HL-60/S4 treated with retinoic acid at 250 ng/mL for 4 days and 3 days (cell line): Measurements from ENCODE around the gene SLC35D1.

Source experiments
- in situ Hi-C: fragments of 300-500 bp; cut with MboI; formaldehyde crosslinking; loops from 2 replicates; pipeline ENCODE4 v1.7.0; 2022; ENCODE audit warnings: low sequenced_read_pairs

The SLC35D1 gene

DNA sequence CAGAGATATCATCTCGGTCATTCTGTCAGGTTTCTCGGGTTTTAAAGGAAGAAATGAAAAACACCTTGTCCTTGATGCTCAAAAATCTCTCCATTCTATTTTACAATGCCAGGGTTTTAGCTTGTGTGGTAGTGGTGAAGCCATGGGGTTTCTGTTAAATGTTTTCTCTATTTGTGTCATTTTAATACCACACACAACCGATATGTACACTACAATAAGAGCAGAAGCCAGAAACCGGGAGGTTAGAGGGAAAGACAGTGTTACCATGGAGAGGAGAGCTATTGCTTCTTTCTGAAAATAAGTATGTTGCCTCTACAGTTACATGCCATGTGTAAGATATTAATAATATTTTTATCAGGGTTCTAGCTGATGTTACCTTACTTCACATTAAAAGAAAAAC, 2.8 kb downstream of the SLC35D1 start:
- in situ Hi-C loops: no loop called here

DNA sequence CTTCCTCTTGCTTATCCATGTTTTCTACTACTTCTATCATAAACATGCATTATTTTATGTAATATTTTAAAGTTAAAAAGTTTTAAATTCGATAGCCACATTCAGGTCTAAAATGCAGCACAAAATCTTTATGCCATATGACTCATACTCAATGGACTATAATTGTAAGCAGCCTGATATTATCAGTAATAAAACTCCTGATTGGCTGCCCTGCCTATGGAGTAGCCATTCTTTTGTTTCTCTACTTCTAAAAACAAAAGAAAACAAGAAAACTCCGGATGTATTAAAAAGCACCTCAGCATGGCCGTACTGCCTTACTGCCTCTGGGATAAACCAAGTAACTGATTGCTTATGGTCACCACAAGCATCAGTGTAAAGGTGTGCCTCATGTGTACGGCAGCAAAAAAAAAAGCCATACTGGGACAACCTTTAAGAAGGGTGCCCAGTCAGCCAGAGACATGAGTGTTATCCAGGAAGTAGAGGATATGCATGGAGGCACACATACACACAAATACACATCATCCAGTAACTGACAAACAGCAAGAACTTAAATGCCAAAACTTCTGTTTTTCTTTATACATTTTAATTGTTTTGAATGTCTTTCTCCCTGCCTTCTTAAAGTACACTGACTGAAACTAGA, 9.2 kb downstream of the SLC35D1 start:
- in situ Hi-C loops: no loop called here

GRCh38 chr1:67043366-67043765, 10.6 kb downstream of the SLC35D1 start:
- in situ Hi-C loops: no loop called here

- in situ Hi-C loops: no loop called here
Observed at GRCh38 chr1:67041841-67042503, 12.0 kb downstream of the SLC35D1 start.

DNA sequence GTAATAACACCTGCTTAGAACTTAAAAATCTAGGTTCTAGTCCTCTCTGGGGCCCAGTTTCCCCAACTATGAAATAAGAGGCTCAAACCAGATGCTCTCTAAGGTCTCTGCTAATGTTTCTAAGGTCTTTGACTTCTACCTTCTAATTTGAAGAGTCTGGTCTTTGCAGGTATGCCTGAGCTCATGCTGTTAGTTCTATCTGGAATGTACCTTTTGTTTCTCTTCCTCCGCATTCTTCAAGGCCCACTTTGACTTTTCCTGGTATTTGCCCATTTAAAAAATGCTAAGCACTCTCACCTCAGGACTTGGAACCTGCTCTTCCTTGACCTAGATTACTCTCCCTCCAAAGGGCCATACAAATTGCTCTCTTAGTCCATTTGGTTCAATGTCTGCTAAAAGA, 13.5 kb downstream of the SLC35D1 start:
- in situ Hi-C loops: no loop called here

DNA sequence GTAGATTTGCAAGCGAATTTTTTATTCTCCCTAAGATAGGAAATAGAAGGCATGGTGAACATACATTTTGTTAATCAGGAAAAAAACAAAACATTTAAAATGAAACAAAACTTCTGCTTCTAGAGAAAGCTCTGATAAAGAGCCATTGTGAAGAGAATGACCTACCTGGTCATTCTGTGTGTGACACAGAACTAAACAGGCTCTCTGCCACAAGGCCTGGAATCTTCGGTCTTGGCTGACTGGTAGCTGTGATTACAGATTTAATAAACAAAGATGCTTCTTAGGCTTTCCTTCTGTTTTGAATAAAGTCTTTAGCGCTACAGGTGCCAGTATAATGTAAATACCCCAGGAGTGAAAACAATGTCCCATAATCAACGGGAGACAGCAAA, 22.1 kb downstream of the SLC35D1 start:
- in situ Hi-C loops: no loop called here

DNA sequence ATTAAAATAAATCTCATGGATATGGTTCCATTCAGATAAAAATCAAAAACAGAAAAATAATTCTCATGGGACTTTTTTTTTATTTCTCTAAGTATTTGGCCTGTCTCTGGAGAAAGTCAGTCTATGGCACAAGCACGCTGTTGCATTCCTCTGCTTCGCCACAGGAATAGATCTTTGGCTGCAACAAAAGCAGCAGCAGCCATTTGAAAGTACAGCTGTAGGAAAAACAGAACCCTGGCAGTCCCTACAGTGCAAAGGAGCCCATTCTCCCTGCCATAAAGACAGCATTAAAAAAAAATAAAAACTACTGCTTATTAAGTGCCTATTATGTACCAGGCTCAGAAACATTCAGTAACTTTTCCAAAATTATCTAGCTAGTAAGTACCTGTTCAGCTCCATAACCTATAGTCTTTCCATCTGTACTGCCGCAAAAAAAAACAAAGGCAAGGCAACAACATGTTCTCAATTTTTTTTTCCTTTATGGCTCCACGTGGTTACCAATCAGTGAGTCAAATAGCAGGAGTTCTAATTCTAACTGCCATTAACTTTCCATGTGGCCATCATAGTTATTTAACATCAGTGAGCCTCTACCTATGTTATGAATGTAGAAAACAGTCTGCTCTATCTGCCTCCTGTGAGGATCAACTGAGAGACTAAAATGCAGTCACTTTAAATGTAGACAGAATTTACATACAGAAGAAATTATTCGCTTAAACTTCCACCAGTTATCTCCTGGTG, 22.7 kb downstream of the SLC35D1 start:
- in situ Hi-C loops: no loop called here

DNA sequence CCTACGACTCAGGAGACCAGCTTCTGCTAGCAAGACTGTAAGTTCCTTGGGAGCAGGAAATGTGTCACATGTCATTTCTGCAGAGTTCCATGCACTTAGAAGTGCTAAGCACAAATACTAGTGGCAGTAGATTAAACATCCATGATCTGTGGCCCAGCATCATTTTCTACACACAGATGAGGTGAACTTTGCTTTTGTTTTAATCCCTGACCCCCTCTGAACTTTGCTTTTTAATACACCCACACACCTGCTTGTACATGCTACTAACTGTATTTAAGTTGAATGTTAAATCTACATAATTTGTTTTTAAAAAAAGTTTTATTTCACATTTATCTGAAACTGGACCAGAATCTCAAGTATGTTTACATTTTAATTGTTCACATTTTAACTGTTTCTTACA, 24.5 kb downstream of the SLC35D1 start:
- in situ Hi-C loops: no loop called here

DNA sequence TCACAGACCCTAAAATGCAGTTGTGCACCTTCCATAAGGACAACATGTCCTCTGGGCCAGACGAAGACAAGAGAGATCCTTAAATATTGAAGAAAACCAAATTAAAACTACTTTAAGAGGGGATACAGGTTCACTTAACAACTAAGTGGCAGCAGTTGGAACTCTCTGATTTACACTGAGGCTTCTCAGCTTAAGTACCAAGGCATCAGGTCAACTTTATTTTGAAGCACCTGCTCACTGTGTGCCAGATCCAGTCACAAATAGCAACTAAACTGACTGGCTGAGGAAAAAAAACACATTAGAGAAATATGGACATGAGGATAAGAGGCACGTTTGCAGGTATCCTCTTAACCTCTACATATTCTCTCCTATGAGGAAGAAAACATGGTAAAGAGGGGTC, 33.2 kb downstream of the SLC35D1 start:
- in situ Hi-C loops: no loop called here

GRCh38 chr1:67020304-67020703, 33.6 kb downstream of the SLC35D1 start:
- in situ Hi-C loops: no loop called here

DNA sequence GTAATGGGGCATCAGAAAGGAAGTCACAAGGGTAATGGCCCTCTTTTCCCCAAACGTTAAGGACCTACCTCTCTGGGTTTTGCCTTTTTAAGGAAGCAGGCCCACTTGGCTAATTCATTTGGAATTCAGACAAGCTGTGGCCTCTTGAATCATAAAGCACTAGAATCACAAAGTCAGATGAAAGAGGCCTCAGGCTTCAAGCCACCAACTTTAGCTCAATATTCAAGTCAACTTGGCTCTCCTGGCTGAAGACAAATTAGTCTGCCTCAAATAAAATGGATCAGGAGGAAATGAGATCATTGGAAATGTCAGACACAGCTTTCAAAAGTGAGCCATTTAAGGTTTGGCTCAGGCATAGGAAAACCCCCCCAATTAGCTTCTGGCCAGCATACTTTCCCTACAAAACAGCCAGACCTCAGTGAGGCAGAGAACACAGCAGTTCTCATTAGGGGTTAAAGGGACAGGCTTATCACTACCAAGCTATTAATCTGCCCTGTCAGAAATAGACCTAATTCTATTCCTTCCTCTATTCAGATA, 34.3 kb downstream of the SLC35D1 start:
- in situ Hi-C loops: no loop called here

- in situ Hi-C loops: no loop called here
Observed at GRCh38 chr1:67019121-67019520, 34.8 kb downstream of the SLC35D1 start.

GRCh38 chr1:67018574-67018973, 35.4 kb downstream of the SLC35D1 start:
- in situ Hi-C loops: no loop called here

DNA sequence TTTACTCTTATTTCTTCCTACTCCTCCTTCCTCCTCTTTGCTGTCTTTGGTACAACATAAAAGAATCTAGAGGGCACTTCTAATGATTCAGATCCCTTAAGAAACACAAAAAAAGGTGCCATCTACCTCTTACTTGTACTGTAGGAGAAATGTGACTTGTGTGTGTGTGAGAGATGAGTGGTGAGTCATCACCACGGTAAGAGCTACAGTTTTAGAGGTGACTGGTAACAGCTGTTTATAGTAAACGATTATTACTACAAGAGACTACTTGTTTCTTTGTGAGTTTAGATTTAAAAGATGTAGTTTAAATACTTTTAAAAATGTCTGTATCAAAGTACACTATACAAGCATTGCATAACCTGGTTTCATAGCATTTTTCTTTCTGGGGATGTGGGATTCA, 40.4 kb downstream of the SLC35D1 start:
- in situ Hi-C loops: no loop called here

GRCh38 chr1:67009792-67010191, 44.2 kb downstream of the SLC35D1 start:
- in situ Hi-C loops: loop anchor here (10.0 kb wide), 1 partner anchor 135 kb away; no protein-coding TSS in a partner anchor

DNA sequence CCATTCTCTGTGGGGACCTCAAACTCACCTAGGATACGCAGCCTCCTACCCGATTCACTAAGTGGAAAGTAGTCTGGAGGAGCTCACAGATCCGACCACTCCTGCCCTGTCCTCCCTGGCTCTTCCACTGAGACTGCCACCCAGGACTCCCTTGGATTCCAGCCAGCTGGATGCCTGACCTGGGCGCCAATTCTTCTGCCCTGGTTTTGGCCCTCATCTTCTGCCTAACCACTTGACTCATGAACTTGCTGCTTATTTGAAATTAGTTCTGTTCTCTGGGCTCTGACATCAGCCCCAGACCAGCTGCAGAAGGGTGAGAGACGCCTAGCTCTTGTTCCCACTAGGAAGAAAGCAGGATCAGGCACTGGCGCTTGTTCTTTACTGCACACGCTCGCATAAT, 48.9 kb downstream of the SLC35D1 start:
- in situ Hi-C loops: loop anchor here (10.0 kb wide), 1 partner anchor 140 kb away; no protein-coding TSS in a partner anchor

GRCh38 chr1:67004176-67004575, 49.8 kb downstream of the SLC35D1 start:
- in situ Hi-C loops: loop anchor here (10.0 kb wide), 1 partner anchor 141 kb away; no protein-coding TSS in a partner anchor

DNA sequence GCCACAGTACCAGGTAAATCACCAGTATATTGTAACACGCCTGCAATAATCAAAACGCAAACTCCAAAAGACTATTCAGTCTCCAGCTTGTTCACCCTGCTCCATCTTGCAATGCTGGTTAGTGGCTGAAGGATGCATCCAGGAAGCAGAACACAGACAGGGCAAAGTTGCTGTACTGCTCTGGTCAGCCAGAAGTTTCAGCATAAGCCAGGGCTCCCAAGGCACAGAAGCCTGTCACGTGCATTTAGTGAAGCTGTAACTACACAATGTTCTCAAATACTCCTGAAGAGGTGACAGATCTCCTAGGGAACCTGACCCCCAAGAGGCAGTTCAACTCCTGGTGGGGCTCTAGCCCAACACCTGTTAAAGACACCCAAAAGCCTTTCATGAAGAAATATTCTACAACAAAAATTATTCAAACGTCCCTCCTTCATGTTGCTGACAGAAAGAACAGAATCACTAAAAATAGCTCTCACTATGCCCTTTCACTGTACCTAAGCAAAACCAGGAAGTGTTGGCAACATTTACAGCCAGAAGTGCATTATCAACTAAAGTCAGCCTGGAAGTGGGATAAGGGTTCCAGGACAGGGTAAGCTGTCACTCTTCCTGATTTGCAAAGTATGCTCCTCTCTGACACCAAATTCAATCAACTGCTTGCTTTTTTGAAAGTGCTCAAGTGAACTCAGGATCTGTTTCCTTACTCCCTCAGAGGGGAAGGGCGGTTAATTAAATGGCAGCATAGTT, 52.1 kb downstream of the SLC35D1 start:
- in situ Hi-C loops: loop anchor here (10.0 kb wide), 1 partner anchor 143 kb away; no protein-coding TSS in a partner anchor

- in situ Hi-C loops: loop anchor here (10.0 kb wide), 1 partner anchor 145 kb away; no protein-coding TSS in a partner anchor
Observed at GRCh38 chr1:66999640-67000400, 54.1 kb downstream of the SLC35D1 start.

GRCh38 chr1:66998972-66999371, 55.0 kb downstream of the SLC35D1 start:
- in situ Hi-C loops: no loop called here
